ENCODE measurements around the gene SLC5A9. TPM values are rescaled to one million over a fixed set of nuclear protein-coding genes. Genes with fewer than 3 reads are reported as not detected.
"Not testable (repeated sequence)": the region's sequence is repeated elsewhere in the genome, so short reads cannot be mapped to it uniquely, and the experiment has no call there.

Gene SLC5A9
- polyA plus RNA-seq, 3 donors = 0.06 to 2.5 (median 0.45) TPM

- 91 to 98% (median 93%) methylated on average over 8 to 10 of the region's 10 CpGs for WGBS, 3 donors
- not testable (repeated sequence) for H3K27ac ChIP-seq (ENCODE audit: low read depth, low read length)
Observed at GRCh38 chr1:48277437-48277836, 54.9 kb downstream of the SLC5A9 start.

DNA sequence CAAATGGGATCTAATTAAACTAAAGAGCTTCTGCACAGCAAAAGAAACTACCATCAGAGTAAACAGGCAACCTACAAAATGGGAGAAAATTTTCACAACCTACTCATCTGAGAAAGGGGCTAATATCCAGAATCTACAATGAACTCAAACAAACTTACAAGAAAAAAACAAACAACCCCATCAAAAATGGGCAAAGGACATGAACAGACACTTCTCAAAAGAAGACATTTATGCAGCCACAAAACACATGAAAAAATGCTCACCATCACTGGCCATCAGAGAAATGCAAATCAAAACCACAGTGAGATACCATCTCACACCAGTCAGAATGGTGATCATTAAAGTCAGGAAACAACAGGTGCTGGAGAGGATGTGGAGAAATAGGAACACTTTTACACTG is 59.8 kb downstream of the SLC5A9 start:
- H3K27ac ChIP-seq (ENCODE audit: low read depth, low read length) = not testable (repeated sequence)

DNA sequence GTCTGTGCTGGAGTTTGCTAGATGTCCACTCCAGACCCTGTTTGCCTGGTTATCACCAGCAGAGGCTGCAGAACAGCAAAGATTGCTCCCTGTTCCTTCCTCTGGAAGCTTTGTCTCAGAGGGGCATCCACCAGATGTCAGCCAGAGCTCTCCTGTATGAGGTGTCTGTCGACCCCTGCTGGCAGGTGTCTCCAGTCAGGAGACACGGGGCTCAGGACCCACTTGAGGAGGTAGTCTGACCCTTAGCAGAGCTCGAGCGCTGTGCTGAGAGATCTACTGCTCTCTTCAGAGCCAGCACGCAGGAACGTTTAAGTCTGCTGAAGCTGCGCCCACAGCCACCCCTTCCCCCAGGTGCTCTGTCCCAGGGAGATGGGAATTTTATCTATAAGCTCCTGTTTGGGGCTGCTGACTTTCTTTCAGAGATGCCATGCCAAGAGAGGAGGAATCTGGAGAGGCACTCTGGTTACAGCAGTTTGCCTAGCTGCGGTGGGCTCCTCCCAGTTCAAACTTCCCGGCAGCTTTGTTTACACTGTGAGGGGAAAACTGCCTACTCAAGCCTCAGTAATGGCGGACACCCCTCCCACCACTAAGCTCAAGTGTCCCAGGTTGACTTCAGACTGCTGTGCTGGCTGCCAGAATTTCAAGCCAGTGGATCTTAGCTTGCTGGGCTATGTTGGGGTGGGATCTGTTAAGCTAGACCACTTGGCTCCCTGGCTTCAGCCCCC is 62.3 kb downstream of the SLC5A9 start:
- not testable (repeated sequence) for H3K27ac ChIP-seq (ENCODE audit: low read depth, low read length)
- 54 to 74% (median 69%) methylated on average over 10 of the region's 10 CpGs for WGBS, 3 donors

- 84 to 88% (median 86%) methylated on average over 3 of the region's 3 CpGs for WGBS, 3 donors
- no peak overlapping the region for H3K27ac ChIP-seq (ENCODE audit: low read depth, low read length)
Observed at GRCh38 chr1:48285525-48285924, 63.0 kb downstream of the SLC5A9 start.

GRCh38 chr1:48291421-48291820 is 68.9 kb downstream of the SLC5A9 start:
- no peak overlapping the region for H3K27ac ChIP-seq (ENCODE audit: low read depth, low read length)
- 87 to 91% (median 90%) methylated on average over 4 of the region's 4 CpGs for WGBS, 3 donors

GRCh38 chr1:48292706-48293105 is 70.2 kb downstream of the SLC5A9 start:
- no peak overlapping the region for H3K27ac ChIP-seq (ENCODE audit: low read depth, low read length)
- 93 to 96% (median 94%) methylated on average over 5 of the region's 5 CpGs for WGBS, 3 donors

DNA sequence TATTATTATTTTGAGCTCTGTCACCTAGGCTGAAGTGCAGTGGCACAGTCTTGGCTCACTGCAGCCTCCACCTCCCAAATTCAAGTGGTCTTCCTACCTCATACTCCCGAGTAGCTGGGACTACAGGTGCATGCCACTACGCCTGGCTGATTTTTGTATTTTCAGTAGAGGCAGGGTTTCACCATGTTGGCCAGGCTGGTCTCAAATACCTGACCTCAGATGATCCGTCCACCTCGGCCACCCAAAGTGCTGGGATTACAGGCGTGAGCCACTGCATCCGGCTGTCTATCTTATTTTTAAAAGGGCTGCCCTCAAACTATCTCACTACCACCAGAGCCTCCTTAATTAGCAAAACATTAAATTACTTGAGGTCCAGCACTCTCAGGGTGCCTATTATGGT is 71.6 kb downstream of the SLC5A9 start:
- WGBS, 3 donors = 92 to 96% (median 93%) methylated on average over 6 of the region's 6 CpGs
- not testable (repeated sequence) for H3K27ac ChIP-seq (ENCODE audit: low read depth, low read length)

GRCh38 chr1:48294656-48295055 is 72.1 kb downstream of the SLC5A9 start:
- 56 to 82% (median 80%) methylated on average over 1 of the region's 1 CpG for WGBS, 3 donors

More at GRCh38 chr1:48294656-48295055, 72.1 kb downstream of the SLC5A9 start:
- no peak overlapping the region for H3K27ac ChIP-seq (ENCODE audit: low read depth, low read length)

Other genes starting within 250 kb of the SLC5A9 start
- 1 to 10 TPM in 2 of 3 donors, under 1 TPM in 1; 0.46 to 2.4 (median 1.0) TPM for gene TRABD2B, start 225.3 kb upstream of the SLC5A9 start, polyA plus RNA-seq
- gene SPATA6, start 249.5 kb downstream of the SLC5A9 start, polyA plus RNA-seq = 1 to 10 TPM; 2.9 to 9.7 (median 4.1) TPM

Measured in adipose tissue (tissue), 3 donors.